NCI-H524 (cell line): ENCODE measurements around the gene KCTD17.
"Not testable (repeated sequence)": the region's sequence is repeated elsewhere in the genome, so short reads cannot be mapped to it uniquely, and the experiment has no call there.

Source experiments
- DNase-seq, 2 experiments: peaks; one replicate each; lab custom pipeline; 2025; lab: John Stamatoyannopoulos, UW

KCTD17 gene

GRCh38 chr22:37060801-37061610, 9.5 kb downstream of the KCTD17 start:
- no peak for DNase-seq

- DNase-seq, result no peak
Measured at GRCh38 chr22:37061611-37062375, 10.3 kb downstream of the KCTD17 start.

GRCh38 chr22:37062376-37062675, 10.8 kb downstream of the KCTD17 start:
- no peak for DNase-seq

- no peak for DNase-seq
Measured at GRCh38 chr22:37062702-37063381, 11.3 kb downstream of the KCTD17 start.

- DNase-seq, result peak in 1 of 2 experiments; percentile 35
Measured at GRCh38 chr22:37063431-37064420, 12.2 kb downstream of the KCTD17 start.

- DNase-seq, result no peak
Measured at GRCh38 chr22:37064553-37064952, 13.0 kb downstream of the KCTD17 start.

- DNase-seq, result no peak
Measured at GRCh38 chr22:37065180-37065579, 13.6 kb downstream of the KCTD17 start.

- no peak for DNase-seq
Measured at GRCh38 chr22:37065961-37066360, 14.4 kb downstream of the KCTD17 start.

GRCh38 chr22:37067428-37067827, 15.9 kb downstream of the KCTD17 start:
- DNase-seq, result no peak

- peak in 1 of 2 experiments; percentile 69 for DNase-seq
Measured at GRCh38 chr22:37068859-37069258, 17.3 kb downstream of the KCTD17 start.

GRCh38 chr22:37069319-37069718, 17.8 kb downstream of the KCTD17 start:
- DNase-seq, result peak in 1 of 2 experiments; percentile 60

GRCh38 chr22:37069719-37070118, 18.2 kb downstream of the KCTD17 start:
- peak; percentile 45 to 80 for DNase-seq

- DNase-seq, result peak in 1 of 2 experiments; percentile 66
Measured at GRCh38 chr22:37070334-37070733, 18.8 kb downstream of the KCTD17 start.

- peak in 1 of 2 experiments; percentile 56 for DNase-seq
Measured at GRCh38 chr22:37070744-37071143, 19.2 kb downstream of the KCTD17 start.

GRCh38 chr22:37071850-37072592, 20.5 kb downstream of the KCTD17 start:
- DNase-seq, result not testable (repeated sequence)

GRCh38 chr22:37072673-37073072, 21.1 kb downstream of the KCTD17 start:
- DNase-seq, result no peak

GRCh38 chr22:37074537-37074936, 23.0 kb downstream of the KCTD17 start:
- DNase-seq, result peak in 1 of 2 experiments; percentile 58

- peak in 1 of 2 experiments; percentile 58 for DNase-seq
Measured at GRCh38 chr22:37075046-37075445, 23.5 kb downstream of the KCTD17 start.

- no peak for DNase-seq
Measured at GRCh38 chr22:37075822-37076433, 24.4 kb downstream of the KCTD17 start.

- peak in 1 of 2 experiments; percentile 54 for DNase-seq
Measured at GRCh38 chr22:37077802-37078448, 26.4 kb downstream of the KCTD17 start.
